GM23338 (cell line): ENCODE results near the gene OPTC. TPM values are rescaled to one million over a fixed set of nuclear protein-coding genes. Genes with fewer than 3 reads are reported as not detected.
A peak's percentile ranks its signal among the peaks of the same experiment; 100 is the strongest.

Experiments used
- ATAC-seq: fragments of 200-7000 bp; cut with Tn5 transposase; 3 replicates; pipeline ENCODE4 v1.9.1; 2020
- DNase-seq: peaks from one replicate; pipeline ENCODE4 v3.0.0-alpha.2; 2015; ENCODE audit warnings: low spot score
- H2AFZ ChIP-seq: fragments of 200-600 bp; sonication (generic); 2 replicates; pipeline ENCODE4 v1.8.0; 2016; ENCODE audit warnings: antibody characterized with exemption, mild to moderate bottlenecking, moderate library complexity
- H3F3A ChIP-seq: fragments of 200-600 bp; sonication (generic); replicated peaks from 2 replicates; pipeline ENCODE4 v1.8.0; 2017; ENCODE audit warnings: antibody characterized with exemption, mixed run types, low read depth
- H3K27ac ChIP-seq: fragments of 200-600 bp; sonication (generic); 2 replicates; pipeline ENCODE4 v1.6.1; 2016; ENCODE audit warnings: low read depth
- H3K27me3 ChIP-seq: fragments of 200-600 bp; sonication (generic); 2 replicates; pipeline ENCODE4 v1.8.0; 2016; ENCODE audit warnings: mild to moderate bottlenecking, mixed run types, moderate library complexity; ENCODE audit not compliant: insufficient read depth
- H3K36me3 ChIP-seq: fragments of 200-600 bp; sonication (generic); 2 replicates; pipeline ENCODE4 v1.8.0; 2016; ENCODE audit warnings: mild to moderate bottlenecking; ENCODE audit not compliant: insufficient read depth
- H3K4me1 ChIP-seq: fragments of 200-600 bp; sonication (generic); 2 replicates; pipeline ENCODE4 v1.8.0; 2016; ENCODE audit warnings: mild to moderate bottlenecking, moderate library complexity; ENCODE audit not compliant: insufficient read depth
- H3K4me2 ChIP-seq: fragments of 200-600 bp; sonication (generic); 2 replicates; pipeline ENCODE4 v1.7.1; 2017; ENCODE audit warnings: mixed run types
- H3K4me3 ChIP-seq: fragments of 200-600 bp; sonication (generic); 2 replicates; pipeline ENCODE4 v1.6.1; 2016; ENCODE audit warnings: mixed run types
- H3K79me2 ChIP-seq: fragments of 200-600 bp; sonication (generic); replicated peaks from 2 replicates; pipeline ENCODE4 v1.8.0; 2017; ENCODE audit warnings: mild to moderate bottlenecking; ENCODE audit not compliant: insufficient read depth
- H3K9me2 ChIP-seq: fragments of 200-600 bp; sonication (generic); 2 replicates; pipeline ENCODE4 v1.8.0; 2017; ENCODE audit not compliant: insufficient read depth
- H4K20me1 ChIP-seq: fragments of 200-600 bp; sonication (generic); replicated peaks from 2 replicates; pipeline ENCODE4 v1.8.0; 2017; ENCODE audit warnings: mild to moderate bottlenecking; ENCODE audit not compliant: insufficient read depth
- H3K27ac Mint-ChIP-seq: 2 replicates; pipeline ENCODE4 v1.8.0; 2020; ENCODE audit warnings: inconsistent platforms, mild to moderate bottlenecking, moderate library complexity, mixed read lengths
- H3K27me3 Mint-ChIP-seq: 3 replicates; pipeline ENCODE4 v1.8.0; 2022; ENCODE audit warnings: low read depth, mild to moderate bottlenecking, moderate library complexity, mixed read lengths, inconsistent platforms; ENCODE audit not compliant: insufficient read depth, poor library complexity
- H3K36me3 Mint-ChIP-seq: 3 replicates; pipeline ENCODE4 v1.8.0; 2021; ENCODE audit warnings: low read depth, mild to moderate bottlenecking, inconsistent platforms, moderate library complexity, mixed read lengths
- H3K4me1 Mint-ChIP-seq: 3 replicates; pipeline ENCODE4 v1.8.0; 2020; ENCODE audit warnings: mild to moderate bottlenecking, inconsistent platforms, mixed read lengths
- H3K4me3 Mint-ChIP-seq: 3 replicates; pipeline ENCODE4 v1.8.0; 2021; ENCODE audit warnings: moderate library complexity, mild to moderate bottlenecking, inconsistent platforms, mixed read lengths
- H3K9me3 Mint-ChIP-seq: 3 replicates; pipeline ENCODE4 v1.8.0; 2020; ENCODE audit warnings: moderate library complexity, mild to moderate bottlenecking, inconsistent platforms, mixed read lengths
- CREB1 ChIP-seq: fragments of 250-450 bp; sonication (Bioruptor Pico); IDR thresholded peaks from 2 replicates; pipeline ENCODE4 v1.5.0; 2020; ENCODE audit warnings: low read depth, mild to moderate bottlenecking, moderate library complexity
- ETS1 ChIP-seq: IDR thresholded peaks from 2 replicates; pipeline ENCODE4 v1.6.1; 2016; ENCODE audit warnings: antibody characterized with exemption
- EZH2phosphoT487 ChIP-seq: fragments of 200-600 bp; sonication (generic); IDR thresholded peaks from one replicate; pipeline ENCODE4 v1.8.1; 2018; ENCODE audit warnings: antibody characterized with exemption; ENCODE audit not compliant: unreplicated experiment
- JUNB ChIP-seq: IDR thresholded peaks from one replicate; pipeline ENCODE4 v1.6.1; 2016; ENCODE audit warnings: antibody characterized with exemption; ENCODE audit not compliant: unreplicated experiment
- NANOG ChIP-seq: IDR thresholded peaks from 2 replicates; pipeline ENCODE4 v1.6.1; 2016; ENCODE audit warnings: antibody characterized with exemption, borderline replicate concordance
- POLR2AphosphoS5 ChIP-seq: IDR thresholded peaks from 2 replicates; pipeline ENCODE4 v1.6.1; 2016; ENCODE audit warnings: antibody characterized with exemption, low read depth
- REST ChIP-seq: IDR thresholded peaks from one replicate; pipeline ENCODE4 v1.6.1; 2018; ENCODE audit warnings: antibody characterized with exemption; ENCODE audit not compliant: unreplicated experiment
- STAT1 ChIP-seq: IDR thresholded peaks from one replicate; pipeline ENCODE4 v1.6.1; 2016; ENCODE audit warnings: antibody characterized with exemption; ENCODE audit not compliant: unreplicated experiment
- ZNF114 ChIP-seq: fragments of 250-450 bp; sonication (Bioruptor Pico); IDR thresholded peaks from 2 replicates; pipeline ENCODE4 v1.5.0; 2020; ENCODE audit warnings: mild to moderate bottlenecking, moderate library complexity
- ZNF331 ChIP-seq: fragments of 250-450 bp; sonication (Bioruptor Pico); IDR thresholded peaks from 2 replicates; pipeline ENCODE4 v1.5.0; 2020; ENCODE audit warnings: low read depth, mild to moderate bottlenecking, moderate library complexity
- ZNF462 ChIP-seq: fragments of 250-450 bp; sonication (Bioruptor Pico); IDR thresholded peaks from 2 replicates; pipeline ENCODE4 v1.5.0; 2020; ENCODE audit warnings: mild to moderate bottlenecking, moderate library complexity
- long read RNA-seq: library from polyadenylated mRNA; unstranded; transcript quantifications from one replicate; pipeline ENCODE4 v2.0.0, GENCODE V29; 2020; ENCODE audit not compliant: unreplicated experiment
- polyA plus RNA-seq: library from polyadenylated mRNA; unstranded; fragments of >200 nt; fragmentation: Nextera tagmentation; extraction: Ambion mirVana; gene quantifications from 2 replicates; pipeline ENCODE4 v1.2.1, GENCODE V29; 2016
- total RNA-seq: library from RNA; depleted of rRNA; stranded (reverse); fragments of >200 nt; shearing (Covaris generic); gene quantifications from 2 replicates; pipeline ENCODE4 v1.2.3, GENCODE V29; 2014; rRNA removed

OPTC gene
- 1.0 TPM in 1 of 2 replicates, not detected in the other for total RNA-seq
- 0.26 and 0.50 TPM in 2 replicates for polyA plus RNA-seq
- long read RNA-seq, partial matches to known transcripts, result 0 of 3 reads
- long read RNA-seq, other reads (novel, unspliced or antisense), result 0 of 3 reads

GRCh38 chr1:203493901-203494300 is at the start of gene OPTC:
Gene OPTC (plus strand): TSS chr1:203494153. CDS start chr1:203496006, 1,853 bp downstream.
- Mint-ChIP-seq H3K36me3 (no peaks in the 10 kb centered on the region), H3K27ac (no peak within 1 kb of the TSS), H3K4me1 (peaks cover 30% of the 10 kb centered on the region), H3K27me3 (peaks cover 2% of the 10 kb centered on the region), H3K9me3 (no peaks in the 10 kb centered on the region), H3K4me3 (no peak within 1 kb of the TSS; the same call in 2 of the 3 replicates)
- no peak within 1 kb of the TSS for H3K27ac ChIP-seq
- no peak within 1 kb of the TSS for H3K4me2 ChIP-seq
- no peaks in the 10 kb centered on the region for H3K27me3 ChIP-seq
- no peak for TF ChIP-seq ZNF331 (CRISPR knock-in tag)
- TF ChIP-seq JUNB, result no peak
- no peak for TF ChIP-seq STAT1
- no peak for TF ChIP-seq ETS1
- no peak for TF ChIP-seq ZNF462 (CRISPR knock-in tag)
- TF ChIP-seq NANOG, result no peak
- TF ChIP-seq EZH2phosphoT487, result no peak
- TF ChIP-seq REST, result no peak
- TF ChIP-seq ZNF114 (CRISPR knock-in tag), result no peak
- TF ChIP-seq POLR2AphosphoS5, result no peak
- TF ChIP-seq CREB1 (CRISPR knock-in tag), result no peak
- no peaks in the 10 kb centered on the region for H4K20me1 ChIP-seq
- DNase-seq (no peak), ATAC-seq (peak; percentile 68)
- H3K9me2 ChIP-seq, result no peaks in the 10 kb centered on the region
- no peak within 1 kb of the TSS for H3K4me3 ChIP-seq
- H2AFZ ChIP-seq, result 0 out of 2 replicates have a peak within 1 kb of the TSS, but pooled peaks have one; percentile 18
- H3K4me1 ChIP-seq, result no peaks in the 10 kb centered on the region; the same call in 1 of the 2 replicates
- no peaks in the 10 kb centered on the region for H3K79me2 ChIP-seq
- no peaks in the 10 kb centered on the region for H3K36me3 ChIP-seq
- H3F3A ChIP-seq, result no peaks in the 10 kb centered on the region
